Dendritic cell treated with granulocyte-macrophage colony-stimulating factor and Interleukin-4, amounts not matched to agents 40 ng/mL and 50 ng/mL, for 4 days (primary cell): ENCODE results near the gene CREBBP.
A peak's percentile ranks its signal among the peaks of the same experiment; 100 is the strongest.

Source experiments
- H3K27ac Mint-ChIP-seq: one replicate; pipeline ENCODE4 v1.8.0; 2022; ENCODE audit warnings: mild to moderate bottlenecking, mixed read lengths
- H3K27me3 Mint-ChIP-seq: one replicate; pipeline ENCODE4 v1.8.0; 2022; ENCODE audit warnings: mild to moderate bottlenecking, mixed read lengths
- H3K36me3 Mint-ChIP-seq: one replicate; pipeline ENCODE4 v1.8.0; 2022; ENCODE audit warnings: low read depth, mixed read lengths
- H3K4me1 Mint-ChIP-seq: one replicate; pipeline ENCODE4 v1.8.0; 2022; ENCODE audit warnings: low read depth, mixed read lengths
- H3K4me3 Mint-ChIP-seq: one replicate; pipeline ENCODE4 v1.8.0; 2022; ENCODE audit warnings: mild to moderate bottlenecking, moderate library complexity, mixed read lengths
- H3K9me3 Mint-ChIP-seq: one replicate; pipeline ENCODE4 v1.8.0; 2022; ENCODE audit warnings: mixed read lengths
- intact Hi-C: fragments of 100-400 bp; cut with micrococcal nuclease; formaldehyde crosslinking; loops from one replicate; pipeline ENCODE4 v1.15.0; 2022

The CREBBP gene

GRCh38 chr16:3837851-3838586 is 42.5 kb downstream of the CREBBP start:
- intact Hi-C loops, result no loop called here
- peaks cover 7% of the 10 kb centered on the region for H3K9me3 Mint-ChIP-seq
- H3K4me1 Mint-ChIP-seq, result peaks cover 18% of the 10 kb centered on the region
- H3K27me3 Mint-ChIP-seq, result no peaks in the 10 kb centered on the region
- no peak overlapping the region for H3K4me3 Mint-ChIP-seq
- H3K36me3 Mint-ChIP-seq, result peaks cover 25% of the 10 kb centered on the region
- H3K27ac Mint-ChIP-seq, result no peak overlapping the region

- H3K4me3 Mint-ChIP-seq, result no peak overlapping the region
- intact Hi-C loops, result no loop called here
- peaks cover 34% of the 10 kb centered on the region for H3K36me3 Mint-ChIP-seq
- peaks cover 11% of the 10 kb centered on the region for H3K4me1 Mint-ChIP-seq
- no peaks in the 10 kb centered on the region for H3K27me3 Mint-ChIP-seq
- peaks cover 9% of the 10 kb centered on the region for H3K9me3 Mint-ChIP-seq
- H3K27ac Mint-ChIP-seq, result no peak overlapping the region
Observed at GRCh38 chr16:3836641-3837040, 43.9 kb downstream of the CREBBP start.

- Mint-ChIP-seq H3K27me3 (no peaks in the 10 kb centered on the region), H3K4me1 (peaks cover 18% of the 10 kb centered on the region), H3K4me3 (no peak overlapping the region), H3K36me3 (peaks cover 41% of the 10 kb centered on the region), H3K9me3 (peaks cover 9% of the 10 kb centered on the region), H3K27ac (no peak overlapping the region)
- intact Hi-C loops, result no loop called here
Observed at GRCh38 chr16:3835089-3835602, 45.4 kb downstream of the CREBBP start.

- Mint-ChIP-seq H3K36me3 (peaks cover 48% of the 10 kb centered on the region), H3K27me3 (no peaks in the 10 kb centered on the region), H3K27ac (no peak overlapping the region), H3K4me1 (peaks cover 20% of the 10 kb centered on the region), H3K4me3 (no peak overlapping the region), H3K9me3 (peaks cover 9% of the 10 kb centered on the region)
- intact Hi-C loops, result no loop called here
Observed at GRCh38 chr16:3832668-3833067, 47.8 kb downstream of the CREBBP start.

GRCh38 chr16:3830625-3831254 is 49.8 kb downstream of the CREBBP start:
- H3K4me1 Mint-ChIP-seq, result peaks cover 31% of the 10 kb centered on the region

GRCh38 chr16:3829631-3830536 is 50.6 kb downstream of the CREBBP start:
- Mint-ChIP-seq H3K4me1 (peaks cover 37% of the 10 kb centered on the region), H3K4me3 (no peak overlapping the region), H3K27me3 (no peaks in the 10 kb centered on the region), H3K9me3 (peaks cover 9% of the 10 kb centered on the region), H3K36me3 (peaks cover 57% of the 10 kb centered on the region), H3K27ac (no peak overlapping the region)
- intact Hi-C loops, result no loop called here

More at GRCh38 chr16:3830625-3831254, 49.8 kb downstream of the CREBBP start:
- no peaks in the 10 kb centered on the region for H3K27me3 Mint-ChIP-seq
- peaks cover 9% of the 10 kb centered on the region for H3K9me3 Mint-ChIP-seq
- H3K36me3 Mint-ChIP-seq, result peaks cover 59% of the 10 kb centered on the region
- no peak overlapping the region for H3K4me3 Mint-ChIP-seq
- intact Hi-C loops, result no loop called here
- no peak overlapping the region for H3K27ac Mint-ChIP-seq

- H3K4me3 Mint-ChIP-seq, result no peak overlapping the region
- intact Hi-C loops, result no loop called here
- H3K27ac Mint-ChIP-seq, result no peak overlapping the region
- H3K36me3 Mint-ChIP-seq, result peaks cover 38% of the 10 kb centered on the region
- no peaks in the 10 kb centered on the region for H3K9me3 Mint-ChIP-seq
- H3K4me1 Mint-ChIP-seq, result peaks cover 68% of the 10 kb centered on the region
- H3K27me3 Mint-ChIP-seq, result no peaks in the 10 kb centered on the region
Observed at GRCh38 chr16:3825940-3826339, 54.6 kb downstream of the CREBBP start.

GRCh38 chr16:3825103-3825502 is 55.4 kb downstream of the CREBBP start:
- intact Hi-C loops, result no loop called here
- Mint-ChIP-seq H3K4me3 (no peak overlapping the region), H3K27me3 (no peaks in the 10 kb centered on the region), H3K36me3 (peaks cover 34% of the 10 kb centered on the region), H3K4me1 (peaks cover 71% of the 10 kb centered on the region), H3K9me3 (no peaks in the 10 kb centered on the region), H3K27ac (no peak overlapping the region)

- Mint-ChIP-seq H3K9me3 (no peaks in the 10 kb centered on the region), H3K4me3 (no peak overlapping the region)
Observed at GRCh38 chr16:3824121-3824795, 56.3 kb downstream of the CREBBP start.

GRCh38 chr16:3823427-3823826 is 57.1 kb downstream of the CREBBP start:
- no peak overlapping the region for H3K4me3 Mint-ChIP-seq
- peak overlapping the region; percentile 73 for H3K27ac Mint-ChIP-seq
- no peaks in the 10 kb centered on the region for H3K27me3 Mint-ChIP-seq
- intact Hi-C loops, result no loop called here
- peaks cover 26% of the 10 kb centered on the region for H3K36me3 Mint-ChIP-seq
- no peaks in the 10 kb centered on the region for H3K9me3 Mint-ChIP-seq
- peaks cover 77% of the 10 kb centered on the region for H3K4me1 Mint-ChIP-seq

More at GRCh38 chr16:3824121-3824795, 56.3 kb downstream of the CREBBP start:
- H3K36me3 Mint-ChIP-seq, result peaks cover 26% of the 10 kb centered on the region
- H3K27me3 Mint-ChIP-seq, result no peaks in the 10 kb centered on the region
- intact Hi-C loops, result no loop called here
- peaks cover 69% of the 10 kb centered on the region for H3K4me1 Mint-ChIP-seq
- H3K27ac Mint-ChIP-seq, result no peak overlapping the region

GRCh38 chr16:3822366-3823045 is 58.0 kb downstream of the CREBBP start:
- H3K4me3 Mint-ChIP-seq, result no peak overlapping the region
- peaks cover 22% of the 10 kb centered on the region for H3K36me3 Mint-ChIP-seq

GRCh38 chr16:3821184-3821583 is 59.3 kb downstream of the CREBBP start:
- Mint-ChIP-seq H3K4me1 (peaks cover 93% of the 10 kb centered on the region), H3K4me3 (no peak overlapping the region), H3K27ac (no peak overlapping the region), H3K9me3 (no peaks in the 10 kb centered on the region), H3K27me3 (no peaks in the 10 kb centered on the region), H3K36me3 (peaks cover 20% of the 10 kb centered on the region)
- intact Hi-C loops, result no loop called here

More at GRCh38 chr16:3822366-3823045, 58.0 kb downstream of the CREBBP start:
- Mint-ChIP-seq H3K27me3 (no peaks in the 10 kb centered on the region), H3K4me1 (peaks cover 87% of the 10 kb centered on the region), H3K27ac (peak overlapping the region; percentile 73), H3K9me3 (no peaks in the 10 kb centered on the region)
- intact Hi-C loops, result no loop called here
